ENCODE results near the gene PRKCH. TPM values are rescaled to one million over a fixed set of nuclear protein-coding genes. Genes with fewer than 3 reads are reported as not detected.
A peak's percentile ranks its signal among the peaks of the same experiment; 100 is the strongest.

PRKCH gene
- total RNA-seq, 6 experiments from 2014 or later = 5.0 to 12.1 (median 8.8) TPM

DNA sequence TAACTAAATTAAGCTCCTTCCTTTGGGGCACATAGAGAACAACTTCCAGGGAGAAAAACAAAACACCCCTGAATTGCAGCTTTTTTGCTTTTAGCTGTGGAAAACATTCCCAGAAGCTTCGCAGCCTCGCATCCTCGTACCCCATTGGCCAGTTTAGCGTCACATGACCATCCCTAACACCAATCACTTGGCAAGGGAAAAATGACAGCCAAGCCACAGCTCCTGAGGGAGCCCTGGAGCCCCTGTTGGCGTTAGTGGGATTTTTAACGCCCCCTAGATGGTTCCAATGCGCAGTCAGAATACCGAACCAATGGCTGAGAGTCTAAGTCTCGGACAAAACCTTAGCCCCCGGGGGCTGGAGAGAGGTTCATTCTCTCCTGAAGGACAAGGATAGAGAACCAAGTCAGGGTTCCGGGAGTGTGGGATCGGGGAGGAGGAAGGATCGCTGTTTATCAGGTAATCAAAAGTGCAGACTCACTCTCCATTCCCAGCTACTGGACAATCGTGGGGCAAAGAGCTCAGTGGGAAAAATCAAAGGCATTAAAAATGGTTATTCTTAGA, 238.3 kb downstream of the PRKCH start:
- peak; percentile 33 to 66 (median 49) for ATAC-seq
- peak overlapping the region in 1 of 3 donors; percentile 14 for H3K4me3 ChIP-seq
- 71% methylated on average over 14 of the region's 14 CpGs for WGBS (ENCODE audit: insufficient coverage, low coverage, low lambda C conversion rate, missing lambda C conversion rate)

DNA sequence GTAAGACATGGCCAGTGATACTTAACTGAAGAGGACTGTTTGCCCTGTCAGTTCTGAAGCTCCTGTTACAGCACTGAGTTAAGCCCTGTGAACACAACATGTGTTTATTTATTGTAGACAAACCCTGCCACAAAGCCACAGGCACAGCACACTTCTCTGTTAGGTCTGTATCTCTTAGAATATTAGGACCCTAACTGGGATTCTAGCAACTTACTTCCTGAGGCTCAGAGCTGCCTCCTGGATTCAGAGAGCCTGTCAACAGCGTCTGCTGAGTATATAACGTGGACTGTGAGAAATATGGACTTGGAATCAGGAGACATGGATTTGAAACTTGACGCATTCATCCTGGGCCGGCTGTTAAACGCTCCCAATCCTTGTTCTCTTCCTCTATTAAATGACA, 238.9 kb downstream of the PRKCH start:
- Histone ChIP-seq H3K27ac (peak overlapping the region in 2 of 3 donors; percentile 59 to 91), H3K4me1 (peaks cover 0 to 19% (median 5%) of the 10 kb centered on the region in 4 donors), H3K36me3 (no peaks in the 10 kb centered on the region), H3K27me3 (no peaks in the 10 kb centered on the region), H3K4me3 (peak overlapping the region in 1 of 3 donors; percentile 14), H3K9me3 (no peaks in the 10 kb centered on the region)
- DNase-seq = peak in 1 of 3 donors; percentile 29
- TF ChIP-seq, protein P1, sequence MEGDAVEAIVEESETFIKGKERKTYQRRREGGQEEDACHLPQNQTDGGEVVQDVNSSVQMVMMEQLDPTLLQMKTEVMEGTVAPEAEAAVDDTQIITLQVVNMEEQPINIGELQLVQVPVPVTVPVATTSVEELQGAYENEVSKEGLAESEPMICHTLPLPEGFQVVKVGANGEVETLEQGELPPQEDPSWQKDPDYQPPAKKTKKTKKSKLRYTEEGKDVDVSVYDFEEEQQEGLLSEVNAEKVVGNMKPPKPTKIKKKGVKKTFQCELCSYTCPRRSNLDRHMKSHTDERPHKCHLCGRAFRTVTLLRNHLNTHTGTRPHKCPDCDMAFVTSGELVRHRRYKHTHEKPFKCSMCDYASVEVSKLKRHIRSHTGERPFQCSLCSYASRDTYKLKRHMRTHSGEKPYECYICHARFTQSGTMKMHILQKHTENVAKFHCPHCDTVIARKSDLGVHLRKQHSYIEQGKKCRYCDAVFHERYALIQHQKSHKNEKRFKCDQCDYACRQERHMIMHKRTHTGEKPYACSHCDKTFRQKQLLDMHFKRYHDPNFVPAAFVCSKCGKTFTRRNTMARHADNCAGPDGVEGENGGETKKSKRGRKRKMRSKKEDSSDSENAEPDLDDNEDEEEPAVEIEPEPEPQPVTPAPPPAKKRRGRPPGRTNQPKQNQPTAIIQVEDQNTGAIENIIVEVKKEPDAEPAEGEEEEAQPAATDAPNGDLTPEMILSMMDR (IDR thresholded peaks at IDR 0.05) = no peak
- no peak for TF ChIP-seq POLR2A (IDR thresholded peaks at IDR 0.05)
- 72% methylated on average over 5 of the region's 5 CpGs for WGBS (ENCODE audit: insufficient coverage, low coverage, low lambda C conversion rate, missing lambda C conversion rate)
- peak in 3 of 4 donors; percentile 11 to 45 (median 33) for ATAC-seq
- intact Hi-C loops (cut with DNase I) = no loop called here

More for the DNA sequence above, 238.3 kb downstream of the PRKCH start:
- Histone ChIP-seq H3K4me1 (peaks cover 0 to 20% (median 6%) of the 10 kb centered on the region in 4 donors), H3K27ac (peak overlapping the region in 2 of 3 donors; percentile 59 to 91), H3K36me3 (no peaks in the 10 kb centered on the region), H3K27me3 (no peaks in the 10 kb centered on the region), H3K9me3 (no peaks in the 10 kb centered on the region)
- DNase-seq = peak in 2 of 3 donors; percentile 55
- TF ChIP-seq, protein P1 (IDR thresholded peaks at IDR 0.05) = no peak
- TF ChIP-seq POLR2A (IDR thresholded peaks at IDR 0.05) = no peak
- intact Hi-C loops (cut with DNase I) = loop anchor here in 1 of 2 donors (10.0 kb wide), 1 partner anchor 85 kb away; no protein-coding TSS in a partner anchor

DNA sequence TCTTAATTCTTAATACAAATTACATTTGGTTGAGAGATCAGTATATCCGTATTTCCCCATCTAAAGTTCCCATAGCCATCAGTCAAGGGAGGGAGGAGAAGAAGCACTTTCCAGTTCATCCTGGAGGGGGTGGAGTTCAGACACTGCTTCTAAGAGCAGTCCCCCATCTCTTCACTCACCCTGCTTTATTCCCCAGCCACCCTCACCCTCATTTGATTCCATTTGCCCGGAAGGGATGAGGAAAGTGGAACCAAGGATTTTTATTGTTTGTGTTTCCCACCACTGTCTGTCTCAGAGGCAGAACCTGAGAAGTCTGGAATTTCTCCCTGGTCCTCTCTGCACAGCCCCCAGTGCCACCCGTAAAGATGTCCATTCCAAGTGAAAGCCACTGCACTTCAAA, 239.7 kb downstream of the PRKCH start:
- 77% methylated on average over 3 of the region's 3 CpGs for WGBS (ENCODE audit: insufficient coverage, low coverage, low lambda C conversion rate, missing lambda C conversion rate)
- Histone ChIP-seq H3K4me3 (no peak overlapping the region), H3K27me3 (no peaks in the 10 kb centered on the region), H3K9me3 (no peaks in the 10 kb centered on the region), H3K27ac (peak overlapping the region; percentile 39 to 91 (median 64)), H3K4me1 (peaks cover 0 to 19% (median 5%) of the 10 kb centered on the region in 4 donors), H3K36me3 (no peaks in the 10 kb centered on the region)
- ATAC-seq (peak in 1 of 4 donors; percentile 3), DNase-seq (peak in 1 of 3 donors; percentile 22)
- intact Hi-C loops (cut with DNase I) = no loop called here
- TF ChIP-seq, protein P1 (IDR thresholded peaks at IDR 0.05) = no peak
- TF ChIP-seq POLR2A (IDR thresholded peaks at IDR 0.05) = no peak

DNA sequence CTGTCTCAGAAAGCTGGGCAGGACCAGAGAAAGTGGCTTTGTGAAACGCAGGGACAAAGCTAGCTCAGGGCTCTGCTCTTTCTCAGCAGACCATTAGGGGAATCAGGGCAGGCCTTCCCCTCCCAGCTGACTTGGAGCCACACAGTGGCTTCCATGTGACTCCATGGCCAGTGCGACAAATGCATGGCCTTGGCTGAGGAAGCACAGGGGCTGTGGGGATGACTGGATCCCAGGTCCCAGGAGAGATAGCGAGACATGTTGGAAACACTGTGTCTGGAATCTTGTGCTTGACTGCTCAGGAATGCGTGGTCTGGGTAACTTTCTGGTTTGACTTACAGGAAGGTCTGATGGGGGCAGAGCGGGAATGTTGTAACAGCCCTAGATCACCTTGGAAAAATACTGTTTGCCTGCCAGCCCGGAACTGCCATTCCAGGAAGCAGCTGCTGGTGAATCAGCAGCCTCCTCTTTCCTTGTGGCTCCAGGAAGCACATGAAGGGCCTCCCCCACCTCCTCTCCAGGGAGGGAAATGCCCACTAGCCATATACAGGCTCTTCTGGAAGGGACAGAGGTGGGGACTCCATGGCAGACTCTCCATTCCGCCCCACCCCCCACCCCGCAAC, 240.4 kb downstream of the PRKCH start:
- Histone ChIP-seq H3K27ac (peak overlapping the region; percentile 39 to 91 (median 64)), H3K9me3 (no peaks in the 10 kb centered on the region), H3K36me3 (no peaks in the 10 kb centered on the region), H3K27me3 (no peaks in the 10 kb centered on the region), H3K4me1 (peaks cover 0 to 19% (median 5%) of the 10 kb centered on the region in 4 donors), H3K4me3 (no peak overlapping the region)
- WGBS (ENCODE audit: insufficient coverage, low coverage, low lambda C conversion rate, missing lambda C conversion rate) = 60% methylated on average over 3 of the region's 8 CpGs
- peak; percentile 59 to 85 (median 75) for DNase-seq
- peak; percentile 74 to 85 (median 76) for ATAC-seq
- TF ChIP-seq POLR2A (IDR thresholded peaks at IDR 0.05) = no peak
- TF ChIP-seq, protein P1 (IDR thresholded peaks at IDR 0.05) = no peak
- intact Hi-C loops (cut with DNase I) = no loop called here
